8988T (cell line): ENCODE data around the gene SCD5.

Experiments
- DNase-seq: peaks from one replicate; pipeline ENCODE4 v3.0.0; 2011

SCD5 gene

DNA sequence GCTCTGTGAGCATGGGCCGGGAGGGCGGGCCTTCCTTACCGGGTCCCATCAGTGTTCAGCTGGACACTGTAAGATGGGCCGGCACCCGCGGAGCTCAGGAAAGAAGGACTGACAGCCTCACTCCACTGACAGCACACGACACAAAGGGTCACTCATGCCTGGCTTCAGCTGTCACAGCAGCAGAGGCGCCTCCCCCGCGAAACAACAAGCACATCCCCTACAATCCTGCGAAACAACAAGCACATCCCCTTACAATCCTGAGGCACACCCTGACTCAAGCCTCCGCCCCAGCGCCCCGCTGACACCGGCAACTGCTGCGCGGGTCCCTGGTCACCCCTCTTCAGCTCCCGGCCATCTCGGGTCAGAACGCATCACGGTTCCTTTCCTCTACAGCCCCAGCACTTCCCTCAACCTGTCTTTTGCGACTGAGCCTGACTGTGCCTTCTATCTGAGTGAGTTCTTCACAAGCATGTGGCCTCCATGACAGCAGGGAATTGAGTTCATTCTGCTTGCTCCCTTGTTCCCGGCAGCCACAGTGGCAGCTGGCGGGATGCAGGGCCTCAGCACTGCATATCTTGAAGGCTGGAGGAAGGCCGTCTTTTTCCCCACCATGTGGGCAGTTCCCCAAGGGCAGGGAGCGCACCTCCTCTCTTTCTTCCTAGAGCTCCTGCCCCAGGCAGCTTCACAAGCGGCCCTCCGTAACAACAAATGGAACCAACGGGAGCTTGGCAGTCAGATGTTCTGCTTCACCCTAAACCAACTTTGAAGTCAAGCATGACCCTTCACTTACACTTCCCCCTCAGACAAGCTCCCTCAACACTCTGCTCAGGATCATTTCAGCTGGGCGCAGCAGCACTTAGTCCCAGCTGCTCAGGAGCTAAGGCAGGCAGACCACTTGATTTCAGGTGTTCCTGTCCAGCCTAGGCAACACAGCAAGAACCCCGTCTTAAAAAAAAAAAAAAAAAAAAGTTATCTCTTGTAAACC lies 39.6 kb downstream of the SCD5 start:
- DNase-seq: no peak

DNA sequence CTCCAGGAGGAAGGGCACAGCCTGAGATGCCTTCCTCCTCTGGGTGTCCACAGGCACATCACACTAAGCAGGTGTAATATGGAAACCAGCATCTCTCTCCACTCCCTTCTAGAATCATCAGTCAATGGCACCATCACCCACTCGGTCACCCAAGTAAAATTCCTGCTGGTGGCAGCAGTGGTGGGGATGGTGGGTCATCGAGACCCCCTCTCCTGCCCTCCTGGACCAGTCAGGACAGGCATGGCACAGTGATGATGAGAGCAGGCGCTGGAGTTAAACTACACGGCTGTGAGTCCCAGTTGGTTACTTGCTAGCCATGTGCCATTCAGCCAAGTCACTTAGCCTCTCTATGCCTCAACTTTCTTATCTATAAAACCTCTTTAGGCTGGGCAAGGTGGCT lies 42.5 kb downstream of the SCD5 start:
- DNase-seq: no peak

DNA sequence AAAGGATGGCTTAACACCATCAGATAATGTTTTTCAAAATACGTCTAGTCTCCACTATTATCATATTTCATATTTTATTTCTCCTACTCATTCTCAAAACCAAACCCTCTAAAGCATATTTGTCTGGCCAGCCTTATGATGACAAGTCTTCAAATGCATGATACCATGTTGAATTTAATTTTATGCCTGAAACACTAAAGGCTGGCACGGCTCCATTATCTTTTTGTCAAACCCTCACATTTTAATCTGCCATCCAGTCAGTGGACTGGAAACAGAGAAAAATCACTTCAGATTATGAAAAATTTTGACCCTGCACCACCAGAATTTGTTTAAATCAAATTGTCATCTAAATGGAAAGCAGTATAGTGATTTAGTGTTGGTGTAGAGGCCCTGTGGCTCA lies 42.9 kb downstream of the SCD5 start:
- DNase-seq: no peak

DNA sequence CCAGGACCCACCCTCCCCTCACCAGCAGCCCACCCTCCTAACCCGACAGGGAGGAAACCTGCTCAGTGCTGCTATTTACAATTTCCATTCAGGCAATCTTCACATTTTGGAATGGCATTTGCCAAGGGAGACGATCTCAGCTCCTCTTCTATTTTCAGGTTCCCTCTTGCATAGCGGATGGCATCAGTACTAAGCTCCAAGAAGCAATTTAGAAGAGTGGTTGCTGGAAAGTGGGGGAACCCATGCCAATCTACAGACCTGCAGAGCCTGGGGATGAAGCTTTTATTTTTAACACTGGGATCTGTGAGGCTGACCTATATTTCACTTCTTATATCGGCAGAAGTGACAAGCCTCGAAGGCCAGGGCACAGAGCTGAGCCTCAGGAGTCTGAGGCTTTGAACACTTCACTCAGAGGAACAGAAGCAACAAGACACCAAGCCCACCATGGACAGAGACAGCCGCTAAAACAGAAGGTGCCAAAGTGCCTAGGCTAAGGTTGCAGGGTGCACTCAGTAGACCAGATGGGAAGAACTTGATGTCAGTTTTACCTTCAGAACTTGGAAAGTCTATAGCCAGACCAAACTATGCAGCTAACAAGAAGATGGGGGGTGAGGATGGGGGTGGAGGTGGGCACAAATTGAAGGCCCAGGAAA lies 44.0 kb downstream of the SCD5 start:
- DNase-seq: no peak

DNA sequence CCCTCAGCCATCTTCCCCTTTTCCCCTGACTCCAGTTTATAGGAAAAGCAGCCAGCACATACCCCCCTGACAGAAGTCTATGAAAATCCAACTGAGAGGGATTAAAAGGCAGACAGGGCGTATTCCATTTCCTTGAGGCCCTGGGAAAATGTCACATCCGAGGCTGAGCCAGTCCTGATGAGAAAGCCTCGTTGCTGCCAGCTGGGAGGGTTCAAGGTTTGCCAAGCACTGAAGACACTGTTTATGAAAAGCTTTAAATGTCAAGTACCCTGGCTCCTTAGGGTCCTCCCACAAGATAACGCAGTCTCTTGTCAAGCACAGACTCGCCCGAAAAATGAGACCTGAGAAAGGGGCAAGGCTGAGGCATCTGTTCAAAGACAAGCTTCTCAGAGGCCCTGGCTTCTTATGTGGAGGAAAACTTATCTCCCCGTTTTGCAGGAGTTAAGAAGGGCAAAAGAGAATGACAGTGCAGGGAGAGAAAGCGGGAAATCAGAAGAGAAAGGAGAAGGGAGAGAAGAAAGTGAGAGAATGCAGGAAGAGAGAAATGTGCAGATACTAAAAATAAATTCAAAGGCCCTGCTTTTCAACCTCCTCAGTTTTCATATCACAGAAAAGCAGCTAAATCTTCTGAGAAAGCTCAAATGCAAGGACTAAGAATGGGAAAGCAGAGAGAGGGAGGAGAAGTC lies 44.7 kb downstream of the SCD5 start:
- DNase-seq: no peak

DNA sequence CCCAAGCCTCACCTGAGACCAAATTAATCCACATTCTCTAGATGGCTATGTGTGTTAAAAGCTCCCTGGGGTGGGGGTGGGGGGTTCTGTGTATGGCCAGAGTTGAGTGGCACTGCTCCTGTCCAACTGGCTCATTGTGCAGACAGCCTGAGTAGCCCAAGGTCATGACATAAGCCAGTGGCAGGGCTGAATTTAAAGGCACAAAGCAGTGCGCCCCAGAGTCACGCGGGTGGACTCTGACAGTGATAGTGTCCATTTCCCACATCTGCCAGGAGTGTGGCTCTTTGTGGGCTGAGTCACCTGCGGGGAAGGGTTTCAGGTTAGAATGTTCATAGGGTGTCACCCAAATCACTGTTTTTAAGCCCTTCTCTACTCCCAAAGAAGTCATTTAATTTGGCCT lies 45.4 kb downstream of the SCD5 start:
- DNase-seq: no peak

DNA sequence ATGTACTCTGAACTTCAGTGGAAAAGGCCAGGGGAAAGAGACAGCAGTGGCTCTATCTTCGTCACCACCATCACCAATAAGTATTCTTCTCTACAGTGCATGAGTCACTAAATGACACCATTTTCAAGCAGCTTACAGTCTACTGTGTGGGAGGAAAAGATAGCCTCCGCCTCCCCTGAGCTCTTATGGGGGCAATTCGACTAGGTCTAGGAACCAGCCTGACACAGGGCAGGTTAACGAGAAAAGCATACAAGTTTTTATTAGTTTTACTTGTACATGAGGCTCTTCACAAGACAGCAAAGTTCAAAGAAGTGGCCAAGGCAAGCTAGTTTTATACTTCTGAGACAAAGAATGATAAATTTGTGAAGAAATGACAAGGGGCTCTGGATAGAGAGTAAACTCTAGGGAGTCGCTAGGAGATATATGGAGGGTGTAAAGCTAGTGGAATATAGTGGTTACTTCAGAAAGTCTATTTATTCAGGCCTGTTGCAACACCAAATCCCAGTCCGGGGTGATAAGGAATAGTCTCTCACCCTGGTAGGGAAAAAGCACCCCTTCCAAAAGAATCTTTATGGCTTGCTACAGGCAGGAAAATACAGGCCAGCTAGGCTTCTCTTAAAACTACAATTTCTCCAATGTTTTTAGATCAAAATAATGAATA lies 49.7 kb downstream of the SCD5 start:
- DNase-seq: no peak

DNA sequence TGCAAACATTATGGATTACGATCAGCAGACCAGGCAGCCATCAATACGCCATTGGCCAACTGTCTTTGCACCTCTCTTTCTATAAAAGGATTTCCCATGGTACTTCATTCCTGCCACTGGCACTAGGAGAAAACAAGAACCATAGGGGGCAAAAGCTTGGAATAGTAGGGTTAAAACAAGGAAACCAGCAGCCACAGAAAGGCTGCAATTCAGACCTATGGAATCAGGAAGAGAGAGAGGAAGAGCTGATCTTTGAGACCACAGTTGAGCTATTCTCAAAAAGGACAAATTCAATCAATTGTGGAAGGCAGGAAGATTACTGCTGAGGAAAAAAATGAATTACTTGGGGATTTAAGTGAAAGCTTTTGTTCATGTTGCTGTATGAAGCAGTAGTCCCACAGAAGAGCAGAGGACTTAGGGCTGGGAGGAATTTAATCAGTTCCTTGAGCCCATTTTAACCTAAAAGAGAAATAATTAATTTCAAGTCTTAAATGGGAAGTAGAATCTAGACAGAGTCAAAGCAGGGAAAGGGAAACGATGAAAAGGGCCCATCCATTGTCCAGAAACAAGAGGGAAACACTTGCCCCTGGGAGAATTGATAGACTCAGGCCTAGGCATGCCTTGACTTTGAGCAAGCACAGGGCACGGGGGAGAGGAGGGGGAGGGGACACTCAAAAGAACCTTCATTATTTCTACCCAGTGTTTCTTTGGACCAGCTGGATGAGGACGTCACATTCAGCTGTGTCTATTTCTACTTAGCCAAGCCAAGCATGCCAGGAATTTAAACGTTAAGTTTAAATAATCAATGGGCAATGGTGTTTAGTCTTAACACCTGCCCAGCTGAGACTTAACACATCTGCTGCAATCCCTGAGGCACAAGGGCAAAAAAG lies 50.7 kb downstream of the SCD5 start:
- DNase-seq: no peak

DNA sequence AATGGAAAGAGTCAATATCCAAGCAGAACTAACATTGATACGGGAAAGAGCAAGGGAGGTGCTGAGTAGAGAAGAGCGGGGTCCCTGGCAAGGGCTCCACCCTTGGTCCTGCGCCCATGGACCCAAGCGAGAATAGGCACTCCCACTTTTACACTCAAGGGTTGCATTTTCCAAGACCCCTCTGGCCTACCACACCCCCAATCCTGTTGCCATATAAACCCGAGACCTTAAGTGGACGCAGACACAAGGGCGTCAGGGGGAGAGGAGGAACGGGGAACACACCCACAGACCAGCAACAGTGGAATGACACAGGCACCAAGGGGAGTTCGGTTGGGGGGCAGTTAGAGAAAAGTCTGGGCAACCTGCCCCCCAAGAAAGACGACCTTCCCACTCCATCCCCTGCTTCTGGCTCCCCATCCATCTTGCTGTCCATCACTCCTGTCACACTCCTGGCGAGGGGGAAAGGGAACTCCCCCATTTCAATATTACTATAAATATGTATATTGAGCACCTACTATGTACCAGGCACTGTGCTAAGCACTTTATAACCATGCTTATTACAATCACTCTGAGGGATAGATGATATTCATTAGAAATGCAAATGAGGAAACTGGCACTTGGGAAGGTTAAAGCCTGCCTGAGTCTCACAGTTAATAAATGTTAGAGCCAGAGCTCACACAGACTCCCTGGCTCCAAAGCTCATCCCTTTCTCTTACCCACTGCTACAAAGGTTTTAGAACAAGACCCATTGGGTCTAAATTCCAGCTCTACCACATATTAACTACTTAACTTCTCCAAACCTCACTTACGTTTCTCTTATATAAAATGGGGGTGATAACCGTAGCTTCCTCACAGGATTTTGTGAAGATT lies 51.7 kb downstream of the SCD5 start:
- DNase-seq: no peak

DNA sequence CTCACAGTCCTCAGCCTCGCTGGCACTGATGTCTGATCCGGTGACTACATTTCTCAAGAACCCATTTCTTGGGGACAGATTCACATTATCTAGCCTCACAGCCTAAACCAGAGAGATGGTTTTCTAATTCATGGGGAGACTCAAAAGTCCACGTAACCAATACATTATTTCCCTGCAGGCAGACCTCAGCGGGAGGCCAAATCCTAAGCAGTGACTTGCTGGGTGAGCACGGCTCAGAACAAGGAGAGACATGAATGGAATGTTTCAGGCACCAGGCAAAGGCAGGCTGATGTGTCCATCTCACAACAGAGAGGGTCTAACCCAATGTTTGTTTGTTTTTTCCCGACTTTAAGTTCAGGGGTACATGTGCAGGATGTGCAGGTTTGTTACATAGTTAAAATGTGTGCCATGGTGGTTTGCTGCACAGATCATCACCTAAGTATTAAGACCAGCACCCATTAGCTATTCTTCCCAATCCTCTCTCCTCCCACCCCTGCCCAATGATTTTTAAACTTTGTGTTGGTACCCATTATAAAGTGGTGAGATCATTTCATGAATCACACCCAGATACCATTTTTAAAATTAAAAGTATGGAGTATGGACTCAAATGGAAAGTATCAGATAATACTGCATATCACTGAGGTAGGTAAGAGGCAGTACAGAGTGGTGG lies 53.3 kb downstream of the SCD5 start:
- DNase-seq: peak; percentile 32

DNA sequence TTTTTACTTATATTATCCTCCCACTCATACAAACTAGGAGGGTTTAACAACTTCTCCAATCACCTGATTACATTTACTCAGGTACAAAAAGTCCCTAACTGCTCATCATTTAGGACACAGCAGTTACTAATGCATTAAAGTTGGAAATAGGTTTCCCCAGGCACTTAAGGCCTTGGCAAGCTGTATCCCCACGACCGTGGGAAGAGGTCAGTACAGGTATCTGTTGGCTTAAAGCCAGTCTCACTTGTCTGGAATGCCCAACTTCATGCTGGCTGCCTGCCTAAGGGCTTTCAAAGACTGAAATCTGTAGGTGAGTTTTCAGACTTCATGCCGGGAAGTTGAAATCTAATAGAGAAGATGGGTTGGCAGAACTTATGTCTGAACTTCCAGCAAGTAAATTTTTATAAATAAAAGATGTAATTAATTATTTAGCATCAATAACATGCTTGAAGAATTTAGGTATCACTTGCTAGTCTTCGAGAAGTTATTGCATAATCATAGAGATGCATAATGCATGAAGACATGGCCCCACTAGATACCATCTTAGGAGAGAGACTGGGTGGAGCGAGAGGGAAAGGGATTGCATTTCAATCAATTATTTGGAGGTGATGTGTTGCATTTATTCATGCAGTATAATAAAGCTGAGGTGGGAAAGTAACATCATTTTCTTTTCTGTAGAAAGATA lies 54.2 kb downstream of the SCD5 start:
- DNase-seq: no peak

DNA sequence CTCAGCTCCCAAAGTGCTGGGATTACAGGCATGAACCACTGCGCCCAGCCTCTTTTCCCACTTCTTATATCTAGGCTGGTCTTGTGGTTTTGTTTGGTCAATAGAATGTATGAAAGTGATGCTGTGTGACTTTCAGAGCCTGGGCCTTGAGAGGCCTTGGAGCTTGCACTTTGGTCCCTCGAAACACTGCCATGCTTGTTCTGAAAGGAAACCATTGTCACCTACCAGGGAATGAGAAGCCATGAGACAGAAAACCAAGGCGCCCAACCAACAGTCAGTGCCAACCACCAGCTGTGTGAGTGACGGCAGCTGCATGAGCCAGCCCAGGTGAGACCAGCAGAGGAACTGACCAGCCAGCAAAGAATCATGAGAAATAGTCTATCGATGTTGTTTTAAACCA lies 57.4 kb downstream of the SCD5 start:
- DNase-seq: no peak

DNA sequence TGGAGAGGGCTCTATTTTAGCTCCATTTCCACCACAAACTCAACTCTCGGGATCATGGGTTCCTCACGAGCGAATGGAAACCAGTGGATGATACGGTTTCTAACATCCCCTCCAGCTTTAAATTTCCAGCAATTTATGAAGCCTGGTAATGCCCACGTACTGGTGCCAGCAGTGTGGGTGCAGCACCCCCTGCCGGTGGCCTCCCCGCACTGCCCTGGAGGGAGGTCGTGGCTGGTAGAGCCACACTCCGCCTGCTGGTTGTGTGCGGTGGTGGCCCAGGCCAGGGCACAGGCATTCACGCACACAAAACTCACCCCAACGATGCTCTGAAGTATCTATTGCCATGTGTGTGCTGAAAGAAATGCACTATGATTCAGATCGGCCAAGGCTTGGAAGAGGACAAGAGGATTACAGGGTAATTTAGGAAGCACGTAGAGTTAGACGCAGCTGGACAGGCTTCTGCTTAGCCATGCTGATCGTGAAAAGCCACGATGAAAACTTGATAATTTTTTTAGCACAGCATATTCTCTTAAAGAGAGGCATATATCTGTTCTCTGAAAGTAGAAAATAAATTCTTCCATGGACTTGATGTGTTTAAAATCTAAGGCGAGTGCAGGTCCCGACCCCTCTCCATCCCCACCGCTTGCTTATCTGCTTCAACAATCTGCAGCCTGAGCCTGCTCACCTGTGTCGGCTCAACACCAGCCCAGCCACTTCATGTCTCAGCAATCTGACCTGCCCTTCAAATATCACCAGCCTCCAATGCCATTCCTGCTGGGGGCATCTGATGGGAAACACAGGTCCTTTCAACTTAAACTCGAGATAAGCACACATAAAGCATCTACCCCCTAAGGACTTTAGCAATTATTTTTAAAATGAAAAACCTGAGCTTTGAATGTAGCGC lies 59.1 kb downstream of the SCD5 start:
- DNase-seq: peak; percentile 66

DNA sequence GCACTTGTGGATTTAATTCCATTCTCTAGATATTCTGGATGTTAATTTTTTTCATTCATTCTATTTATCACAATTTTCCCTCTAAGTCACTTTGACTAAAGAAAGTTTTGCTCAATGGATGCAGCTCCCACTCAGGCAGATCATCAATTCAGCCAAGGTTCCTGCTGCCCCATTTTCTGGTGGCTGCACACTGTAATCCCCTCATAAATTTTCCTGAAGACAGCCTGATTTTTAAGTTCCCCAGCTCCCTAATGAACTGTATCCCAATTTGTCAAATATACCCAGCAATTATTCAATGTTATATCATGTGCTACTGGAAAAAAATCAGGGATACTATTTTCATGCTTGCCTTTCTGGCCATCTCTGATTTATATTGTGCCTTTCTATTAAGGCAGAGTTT lies 61.2 kb downstream of the SCD5 start:
- no peak for DNase-seq

DNA sequence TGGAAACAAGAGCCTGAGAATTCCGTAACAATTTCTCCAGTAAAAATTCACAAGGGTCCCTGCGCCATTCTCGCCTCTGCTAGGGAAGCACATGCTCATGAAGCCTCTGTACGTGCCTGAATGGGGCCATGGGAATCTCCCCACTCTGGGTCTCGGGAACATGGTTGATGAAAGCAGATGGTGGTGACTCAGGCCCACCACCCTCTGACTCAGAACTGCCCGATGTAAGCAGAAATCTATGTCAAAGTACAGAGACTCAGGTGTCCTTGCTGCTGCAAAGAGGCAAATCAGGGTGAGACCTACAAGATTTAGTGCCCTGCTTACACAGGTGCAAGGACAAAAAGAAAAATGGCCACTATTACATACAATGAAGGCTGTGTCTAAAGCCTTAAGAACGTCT lies 65.0 kb downstream of the SCD5 start:
- DNase-seq: no peak

DNA sequence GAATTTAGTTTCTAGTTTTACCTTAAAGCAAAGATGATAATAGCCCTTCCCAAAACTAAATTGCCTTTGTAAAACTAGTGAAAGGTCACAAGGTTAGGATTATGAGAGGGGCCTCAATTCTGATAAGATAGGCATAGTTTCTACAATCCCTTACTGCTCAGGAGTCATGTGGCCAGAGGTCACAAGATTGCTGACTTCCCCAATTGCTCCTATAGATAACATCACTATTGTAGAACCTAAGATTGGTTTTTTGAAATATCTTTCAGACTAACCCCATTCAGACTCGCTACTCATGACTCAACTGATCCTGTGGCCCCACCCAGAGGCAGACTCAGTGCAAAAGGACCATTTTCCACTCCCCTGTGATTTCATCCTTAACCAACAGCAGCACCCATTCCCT lies 70.3 kb downstream of the SCD5 start:
- DNase-seq: no peak

DNA sequence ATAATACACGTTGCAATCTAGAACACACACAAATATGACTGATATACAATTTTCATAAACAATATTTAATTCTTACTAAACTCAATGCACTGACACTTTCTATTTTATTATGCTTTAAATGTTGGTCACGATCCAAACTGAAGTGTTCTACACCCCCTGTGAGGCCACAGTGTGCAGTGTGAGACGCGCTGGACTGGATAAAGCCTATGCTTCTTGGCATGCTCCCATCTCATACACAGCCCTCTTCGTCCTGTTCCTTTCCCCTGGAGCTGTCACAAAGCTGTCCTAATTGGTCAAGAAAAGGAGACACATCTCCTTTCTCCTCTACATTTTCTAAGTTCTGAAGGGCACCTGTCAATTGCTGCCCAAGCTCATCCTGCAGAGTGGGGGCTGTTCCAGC lies 72.0 kb downstream of the SCD5 start:
- no peak for DNase-seq

DNA sequence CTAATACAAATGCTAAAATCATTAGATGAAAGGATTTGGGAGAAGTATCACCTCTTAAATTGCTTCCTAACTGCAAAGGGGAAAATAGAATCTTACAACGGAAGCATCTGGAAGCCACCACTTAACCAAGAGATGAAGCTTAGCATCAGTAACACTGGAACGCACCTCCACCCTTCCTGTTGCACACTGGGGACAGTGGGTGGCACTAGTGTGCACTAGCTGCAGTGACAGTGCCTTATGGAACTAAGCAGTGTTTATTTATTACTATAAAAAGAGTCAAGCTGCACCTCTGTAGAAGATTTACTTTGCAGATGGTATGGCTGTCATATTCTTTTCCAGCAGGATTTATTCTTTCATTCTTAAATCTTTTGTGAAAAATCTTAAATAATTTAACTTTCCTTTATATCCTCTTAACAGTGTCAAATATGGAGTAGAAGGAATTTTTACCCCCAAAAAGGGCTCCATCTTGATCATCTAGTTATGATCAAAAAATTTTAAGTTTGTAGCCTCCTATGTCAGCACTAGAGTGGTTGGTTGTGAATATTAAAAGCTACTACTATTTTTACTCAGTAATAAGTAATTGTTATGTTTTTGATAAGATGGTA lies 76.7 kb downstream of the SCD5 start:
- DNase-seq: no peak
